Measurements from ENCODE around the gene XPOT. TPM values are rescaled to one million over a fixed set of nuclear protein-coding genes. Genes with fewer than 3 reads are reported as not detected.

The XPOT gene
- total RNA-seq, 2 experiments from 2014 or later: 39.6 to 40.0 TPM

GRCh38 chr12:64400041-64400440 is 4.2 kb upstream of the XPOT start:
- Histone ChIP-seq H3K4me3 (ENCODE audit: low read length) (peak overlapping the region; percentile 3), H3K9me3 (ENCODE audit: control insufficient read depth in 1 of 2, insufficient read depth in 1 of 2, low read length in 2 of 2) (no peaks in the 10 kb centered on the region), H3K36me3 (ENCODE audit: insufficient read depth, low read length) (no peaks in the 10 kb centered on the region), H3K27ac (ENCODE audit: low read depth in 1 of 2, low read length in 2 of 2) (peak overlapping the region in 1 of 2 donors; percentile 66), H3K27me3 (ENCODE audit: control insufficient read depth in 1 of 2, insufficient read depth in 2 of 2, low read length in 2 of 2) (no peaks in the 10 kb centered on the region), H3K4me1 (ENCODE audit: insufficient read depth, low read length) (peaks cover 21% of the 10 kb centered on the region)
- H3K4me1 Mint-ChIP-seq (ENCODE audit: low read depth): peaks cover 16% of the 10 kb centered on the region
- no peak for TF ChIP-seq CTCF (IDR thresholded peaks at IDR 0.05)
- intact Hi-C loops (cut with DNase I, micrococcal nuclease): loop anchor here (5.0 to 10.0 kb wide), 5 partner anchors 52 to 1735 kb away; partner anchors contain the start of genes KICS2 (in 1 of the 2), LLPH (in 1 of the 2) and TBK1 (in 1 of the 2)
- CTCF ChIA-PET: no interaction called here
- H3K27me3 Mint-ChIP-seq: no peaks in the 10 kb centered on the region
- H3K36me3 Mint-ChIP-seq (ENCODE audit: low read depth): peaks cover 6% of the 10 kb centered on the region
- no peaks in the 10 kb centered on the region for H3K9me3 Mint-ChIP-seq
- POLR2A ChIA-PET: interaction anchor here (0.6 to 1.5 kb wide), 2 partner anchors 9 to 622 kb away, joined by 3 to 4 read pairs; partner anchors contain the start of gene C12orf56
- ATAC-seq (ENCODE audit: poor library complexity) (no peak), DNase-seq (peak in 6 of 14 experiments; percentile 16 to 73 (median 58))
- peak overlapping the region; percentile 78 for H3K27ac Mint-ChIP-seq
- peak overlapping the region; percentile 5 for H3K4me3 Mint-ChIP-seq

- Histone ChIP-seq H3K9me3 (ENCODE audit: control insufficient read depth in 1 of 2, insufficient read depth in 1 of 2, low read length in 2 of 2) (no peaks in the 10 kb centered on the region), H3K4me1 (ENCODE audit: insufficient read depth, low read length) (peaks cover 31% of the 10 kb centered on the region), H3K27me3 (ENCODE audit: control insufficient read depth in 1 of 2, insufficient read depth in 2 of 2, low read length in 2 of 2) (no peaks in the 10 kb centered on the region), H3K4me3 (ENCODE audit: low read length) (no peak overlapping the region), H3K27ac (ENCODE audit: low read depth in 1 of 2, low read length in 2 of 2) (no peak overlapping the region), H3K36me3 (ENCODE audit: insufficient read depth, low read length) (no peaks in the 10 kb centered on the region)
- Mint-ChIP-seq H3K9me3 (no peaks in the 10 kb centered on the region), H3K27me3 (no peaks in the 10 kb centered on the region), H3K27ac (no peak overlapping the region), H3K4me3 (no peak overlapping the region), H3K4me1 (ENCODE audit: low read depth) (peaks cover 30% of the 10 kb centered on the region), H3K36me3 (ENCODE audit: low read depth) (peaks cover 10% of the 10 kb centered on the region)
- no peak for TF ChIP-seq CTCF (IDR thresholded peaks at IDR 0.05)
- CTCF ChIA-PET: no interaction called here
- ATAC-seq (ENCODE audit: poor library complexity) (no peak), DNase-seq (no peak)
- intact Hi-C loops (cut with DNase I, micrococcal nuclease): loop anchor here (5.0 to 10.0 kb wide), 5 partner anchors 50 to 1733 kb away; partner anchors contain the start of genes KICS2 (in 1 of the 2), LLPH (in 1 of the 2) and TBK1 (in 1 of the 2)
- POLR2A ChIA-PET: interaction anchor here (0.6 kb wide), 1 partner anchor 19 kb away, joined by 3 read pairs; no protein-coding TSS in a partner anchor
Observed at GRCh38 chr12:64402181-64402580, 2.0 kb upstream of the XPOT start.

- peaks cover 10% of the 10 kb centered on the region for H3K36me3 Mint-ChIP-seq (ENCODE audit: low read depth)
- no peaks in the 10 kb centered on the region for H3K9me3 ChIP-seq (ENCODE audit: control insufficient read depth in 1 of 2, insufficient read depth in 1 of 2, low read length in 2 of 2)
- peak overlapping the region; percentile 73 to 83 for H3K27ac ChIP-seq (ENCODE audit: low read depth in 1 of 2, low read length in 2 of 2)
- peaks cover 27% of the 10 kb centered on the region for H3K4me1 ChIP-seq (ENCODE audit: insufficient read depth, low read length)
- H3K9me3 Mint-ChIP-seq: no peaks in the 10 kb centered on the region
- no peaks in the 10 kb centered on the region for H3K36me3 ChIP-seq (ENCODE audit: insufficient read depth, low read length)
- peak overlapping the region; percentile 98 for H3K4me3 Mint-ChIP-seq
- H3K27me3 ChIP-seq (ENCODE audit: control insufficient read depth in 1 of 2, insufficient read depth in 2 of 2, low read length in 2 of 2): no peaks in the 10 kb centered on the region
- no peaks in the 10 kb centered on the region for H3K27me3 Mint-ChIP-seq
- no peak for TF ChIP-seq CTCF (IDR thresholded peaks at IDR 0.05)
- ATAC-seq (ENCODE audit: poor library complexity) (no peak), DNase-seq (peak in 11 of 14 experiments; percentile 9 to 70 (median 29))
- peak overlapping the region; percentile 94 for H3K27ac Mint-ChIP-seq
- intact Hi-C loops (cut with DNase I, micrococcal nuclease): loop anchor here (2.0 to 10.0 kb wide), 8 partner anchors 48 to 1730 kb away; partner anchors contain the start of genes KICS2 (in 2 of the 2), TBK1 (in 2 of the 2), GNS (in 1 of the 2) and LLPH (in 1 of the 2)
- H3K4me3 ChIP-seq (ENCODE audit: low read length): peak overlapping the region; percentile 96
- ChIA-PET CTCF (no interaction called here), POLR2A (interaction anchor here (1.1 to 2.1 kb wide), 10 partner anchors 9 to 1764 kb away, joined by 3 to 17 read pairs (median 4); partner anchors contain the start of genes C12orf56, GNS, KICS2 and LEMD3)
- peaks cover 34% of the 10 kb centered on the region for H3K4me1 Mint-ChIP-seq (ENCODE audit: low read depth)
Observed at GRCh38 chr12:64404470-64405256, 471 bp downstream of the XPOT start.
